Ascending aorta (tissue), 2 donors: Measurements from ENCODE around the gene C1orf167. TPM values are rescaled to one million over a fixed set of nuclear protein-coding genes. Genes with fewer than 3 reads are reported as not detected.

Experiments
- DNase-seq, 2 donors: peaks; one replicate each; pipeline ENCODE4 v3.0.0-alpha.2; 2019; ENCODE audit warnings: low spot score in 2 of 2
- H3K27ac ChIP-seq, 2 donors: fragments of 200-600 bp; sonication (generic); one replicate each; pipeline ENCODE4 v1.5.1; 2016 to 2017; ENCODE audit warnings: mild to moderate bottlenecking in 1 of 2
- H3K27me3 ChIP-seq: fragments of 200-600 bp; sonication (generic); one replicate; pipeline ENCODE4 v1.5.1; 2017
- H3K36me3 ChIP-seq, 2 donors: fragments of 200-600 bp; sonication (generic); one replicate each; pipeline ENCODE4 v1.5.1; 2016
- H3K4me1 ChIP-seq, 2 donors: fragments of 200-600 bp; sonication (generic); one replicate each; pipeline ENCODE4 v1.5.1; 2016 to 2017; ENCODE audit warnings: mild to moderate bottlenecking in 1 of 2
- H3K4me3 ChIP-seq, 2 donors: fragments of 200-600 bp; sonication (generic); one replicate each; pipeline ENCODE4 v1.5.1; 2016 to 2017; ENCODE audit warnings: mild to moderate bottlenecking in 1 of 2
- H3K9me3 ChIP-seq, 2 donors: fragments of 200-600 bp; sonication (generic); one replicate each; pipeline ENCODE4 v1.5.1; 2016
- CTCF ChIP-seq, 3 experiments: fragments of 200-600 bp in 2 of 3; fragments of 450-650 bp in 1 of 3; sonication (generic) in 2 of 3; IDR thresholded peaks; one replicate each; pipeline ENCODE4 v1.5.1; 2016 to 2019; ENCODE audit warnings: antibody characterized with exemption in 3 of 3, mild to moderate bottlenecking in 1 of 3, moderate library complexity in 1 of 3
- intact Hi-C: fragments of 100-400 bp; cut with DNase I; formaldehyde crosslinking; loops from one replicate; pipeline ENCODE4 v1.15.1; 2023
- total RNA-seq: library from RNA; depleted of rRNA; stranded (reverse); fragments of >200 nt; gene quantifications from one replicate; pipeline ENCODE4 v1.1.0, GENCODE V29; 2016

C1orf167 gene
- total RNA-seq, 1 donor from 2014 or later, result not detected

- TF ChIP-seq CTCF (IDR thresholded peaks at IDR 0.05), result no peak
- no peak overlapping the region for H3K4me3 ChIP-seq
- intact Hi-C loops, result no loop called here
- no peak overlapping the region for H3K27ac ChIP-seq
- no peaks in the 10 kb centered on the region for H3K27me3 ChIP-seq
- no peaks in the 10 kb centered on the region for H3K36me3 ChIP-seq
- H3K9me3 ChIP-seq, result no peaks in the 10 kb centered on the region
- DNase-seq, result no peak
- no peaks in the 10 kb centered on the region for H3K4me1 ChIP-seq
Measured at GRCh38 chr1:11772458-11772857, 10.5 kb downstream of the C1orf167 start.

- no peaks in the 10 kb centered on the region for H3K9me3 ChIP-seq
- no peak for TF ChIP-seq CTCF (IDR thresholded peaks at IDR 0.05)
- H3K4me3 ChIP-seq, result no peak overlapping the region
- H3K4me1 ChIP-seq, result no peaks in the 10 kb centered on the region
- no peak overlapping the region for H3K27ac ChIP-seq
- DNase-seq, result no peak
- H3K36me3 ChIP-seq, result no peaks in the 10 kb centered on the region
- intact Hi-C loops, result no loop called here
- no peaks in the 10 kb centered on the region for H3K27me3 ChIP-seq
Measured at GRCh38 chr1:11774753-11775152, 12.8 kb downstream of the C1orf167 start.

- Histone ChIP-seq H3K27me3 (no peaks in the 10 kb centered on the region), H3K4me1 (no peaks in the 10 kb centered on the region), H3K36me3 (no peaks in the 10 kb centered on the region), H3K27ac (no peak overlapping the region), H3K9me3 (no peaks in the 10 kb centered on the region), H3K4me3 (no peak overlapping the region)
- intact Hi-C loops, result no loop called here
- DNase-seq, result no peak
- no peak for TF ChIP-seq CTCF (IDR thresholded peaks at IDR 0.05)
Measured at GRCh38 chr1:11777658-11778322, 15.8 kb downstream of the C1orf167 start.

- intact Hi-C loops, result no loop called here
- Histone ChIP-seq H3K9me3 (no peaks in the 10 kb centered on the region), H3K27ac (no peak overlapping the region), H3K36me3 (no peaks in the 10 kb centered on the region), H3K4me1 (no peaks in the 10 kb centered on the region), H3K4me3 (no peak overlapping the region), H3K27me3 (no peaks in the 10 kb centered on the region)
- no peak for DNase-seq
- TF ChIP-seq CTCF (IDR thresholded peaks at IDR 0.05), result no peak
Measured at GRCh38 chr1:11778336-11778735, 16.3 kb downstream of the C1orf167 start.

- intact Hi-C loops, result no loop called here
- Histone ChIP-seq H3K27ac (no peak overlapping the region), H3K4me3 (no peak overlapping the region), H3K9me3 (no peaks in the 10 kb centered on the region), H3K36me3 (no peaks in the 10 kb centered on the region), H3K27me3 (no peaks in the 10 kb centered on the region), H3K4me1 (no peaks in the 10 kb centered on the region)
- DNase-seq, result no peak
- TF ChIP-seq CTCF (IDR thresholded peaks at IDR 0.05), result no peak
Measured at GRCh38 chr1:11778844-11779623, 17.0 kb downstream of the C1orf167 start.
